ENCODE measurements around the gene ITK.

Gene ITK

GRCh38 chr5:157214415-157214814 lies 33.8 kb downstream of the ITK start:
- DNase-seq (ENCODE audit: low read depth): no peak
- Histone ChIP-seq H3K9ac (ENCODE audit: low read length) (no peak overlapping the region), H3K36me3 (ENCODE audit: control insufficient read depth, insufficient read depth, low read length, severe bottlenecking) (no peaks in the 10 kb centered on the region), H3K27me3 (replicated peaks; ENCODE audit: control insufficient read depth, insufficient read depth, low read length) (no peaks in the 10 kb centered on the region), H3K9me3 (ENCODE audit: control insufficient read depth, low read length) (no peaks in the 10 kb centered on the region), H3K4me3 (ENCODE audit: low read length) (no peak overlapping the region), H3K4me1 (ENCODE audit: control insufficient read depth, insufficient read depth, low read length) (peaks cover 33% of the 10 kb centered on the region)

- Histone ChIP-seq H3K4me3 (ENCODE audit: low read length) (no peak overlapping the region), H3K9me3 (ENCODE audit: control insufficient read depth, low read length) (no peaks in the 10 kb centered on the region), H3K27me3 (replicated peaks; ENCODE audit: control insufficient read depth, insufficient read depth, low read length) (no peaks in the 10 kb centered on the region), H3K36me3 (ENCODE audit: control insufficient read depth, insufficient read depth, low read length, severe bottlenecking) (no peaks in the 10 kb centered on the region), H3K9ac (ENCODE audit: low read length) (no peak overlapping the region), H3K4me1 (ENCODE audit: control insufficient read depth, insufficient read depth, low read length) (peaks cover 33% of the 10 kb centered on the region)
- DNase-seq (ENCODE audit: low read depth): no peak
Measured at GRCh38 chr5:157214861-157215513, 34.3 kb downstream of the ITK start.

GRCh38 chr5:157215514-157216167 lies 35.0 kb downstream of the ITK start:
- no peaks in the 10 kb centered on the region for H3K9me3 ChIP-seq (ENCODE audit: control insufficient read depth, low read length)
- no peaks in the 10 kb centered on the region for H3K36me3 ChIP-seq (ENCODE audit: control insufficient read depth, insufficient read depth, low read length, severe bottlenecking)
- no peak overlapping the region for H3K4me3 ChIP-seq (ENCODE audit: low read length)
- H3K27me3 ChIP-seq (replicated peaks; ENCODE audit: control insufficient read depth, insufficient read depth, low read length): no peaks in the 10 kb centered on the region
- H3K9ac ChIP-seq (ENCODE audit: low read length): no peak overlapping the region
- peaks cover 30% of the 10 kb centered on the region for H3K4me1 ChIP-seq (ENCODE audit: control insufficient read depth, insufficient read depth, low read length)
- no peak for DNase-seq (ENCODE audit: low read depth)

GRCh38 chr5:157216391-157217142 lies 35.9 kb downstream of the ITK start:
- Histone ChIP-seq H3K27me3 (replicated peaks; ENCODE audit: control insufficient read depth, insufficient read depth, low read length) (no peaks in the 10 kb centered on the region), H3K4me3 (ENCODE audit: low read length) (no peak overlapping the region), H3K9me3 (ENCODE audit: control insufficient read depth, low read length) (no peaks in the 10 kb centered on the region), H3K9ac (ENCODE audit: low read length) (no peak overlapping the region), H3K4me1 (ENCODE audit: control insufficient read depth, insufficient read depth, low read length) (peaks cover 22% of the 10 kb centered on the region), H3K36me3 (ENCODE audit: control insufficient read depth, insufficient read depth, low read length, severe bottlenecking) (no peaks in the 10 kb centered on the region)
- no peak for DNase-seq (ENCODE audit: low read depth)

DNA sequence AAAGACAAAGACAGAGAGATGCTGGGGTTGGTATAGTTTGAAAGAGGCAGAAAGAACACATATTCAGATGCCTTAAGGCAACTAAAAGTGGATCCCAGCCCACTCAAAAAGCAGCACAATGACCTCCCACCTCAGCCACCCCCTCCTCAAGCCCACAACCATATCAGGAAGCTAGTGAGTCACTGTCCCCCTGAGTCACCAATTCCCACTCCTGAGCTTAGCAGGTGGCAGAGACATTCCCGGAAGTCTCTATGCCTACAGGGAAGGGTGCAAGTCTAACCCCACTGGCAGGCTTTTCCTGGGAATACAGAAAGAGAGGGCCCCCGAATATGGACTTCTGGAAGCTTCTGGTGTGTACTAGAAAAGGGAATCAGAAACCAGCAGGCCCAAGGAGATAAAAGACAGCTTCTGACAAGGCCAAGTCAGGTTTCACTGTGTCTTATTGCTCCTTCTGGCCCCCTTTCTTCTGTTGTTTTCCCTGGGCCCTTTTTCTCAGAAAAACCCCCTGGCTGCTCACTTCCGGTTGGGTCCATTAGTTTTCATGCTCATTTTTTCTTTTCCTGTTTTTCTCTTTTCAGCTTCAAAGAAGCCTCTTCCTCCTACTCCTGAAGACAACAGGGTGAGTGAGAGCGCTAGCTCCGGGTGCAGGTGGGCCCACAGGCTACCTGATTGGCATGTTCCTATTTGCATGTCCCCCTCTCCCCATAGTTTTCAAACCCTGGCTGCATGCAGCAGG lies 36.8 kb downstream of the ITK start:
- no peak for DNase-seq (ENCODE audit: low read depth)

GRCh38 chr5:157219491-157220271 lies 39.0 kb downstream of the ITK start:
- Histone ChIP-seq H3K9me3 (ENCODE audit: control insufficient read depth, low read length) (no peaks in the 10 kb centered on the region), H3K36me3 (ENCODE audit: control insufficient read depth, insufficient read depth, low read length, severe bottlenecking) (no peaks in the 10 kb centered on the region), H3K4me1 (ENCODE audit: control insufficient read depth, insufficient read depth, low read length) (peaks cover 20% of the 10 kb centered on the region), H3K9ac (ENCODE audit: low read length) (no peak overlapping the region), H3K4me3 (ENCODE audit: low read length) (no peak overlapping the region), H3K27me3 (replicated peaks; ENCODE audit: control insufficient read depth, insufficient read depth, low read length) (no peaks in the 10 kb centered on the region)
- peak; percentile 32 for DNase-seq (ENCODE audit: low read depth)

More for the DNA sequence above, 36.8 kb downstream of the ITK start:
- Histone ChIP-seq H3K9ac (ENCODE audit: low read length) (no peak overlapping the region), H3K4me1 (ENCODE audit: control insufficient read depth, insufficient read depth, low read length) (peaks cover 20% of the 10 kb centered on the region), H3K4me3 (ENCODE audit: low read length) (no peak overlapping the region), H3K27me3 (replicated peaks; ENCODE audit: control insufficient read depth, insufficient read depth, low read length) (no peaks in the 10 kb centered on the region), H3K9me3 (ENCODE audit: control insufficient read depth, low read length) (no peaks in the 10 kb centered on the region), H3K36me3 (ENCODE audit: control insufficient read depth, insufficient read depth, low read length, severe bottlenecking) (no peaks in the 10 kb centered on the region)

- H3K36me3 ChIP-seq (ENCODE audit: control insufficient read depth, insufficient read depth, low read length, severe bottlenecking): no peaks in the 10 kb centered on the region
Measured at GRCh38 chr5:157221959-157222358, 41.3 kb downstream of the ITK start.

DNA sequence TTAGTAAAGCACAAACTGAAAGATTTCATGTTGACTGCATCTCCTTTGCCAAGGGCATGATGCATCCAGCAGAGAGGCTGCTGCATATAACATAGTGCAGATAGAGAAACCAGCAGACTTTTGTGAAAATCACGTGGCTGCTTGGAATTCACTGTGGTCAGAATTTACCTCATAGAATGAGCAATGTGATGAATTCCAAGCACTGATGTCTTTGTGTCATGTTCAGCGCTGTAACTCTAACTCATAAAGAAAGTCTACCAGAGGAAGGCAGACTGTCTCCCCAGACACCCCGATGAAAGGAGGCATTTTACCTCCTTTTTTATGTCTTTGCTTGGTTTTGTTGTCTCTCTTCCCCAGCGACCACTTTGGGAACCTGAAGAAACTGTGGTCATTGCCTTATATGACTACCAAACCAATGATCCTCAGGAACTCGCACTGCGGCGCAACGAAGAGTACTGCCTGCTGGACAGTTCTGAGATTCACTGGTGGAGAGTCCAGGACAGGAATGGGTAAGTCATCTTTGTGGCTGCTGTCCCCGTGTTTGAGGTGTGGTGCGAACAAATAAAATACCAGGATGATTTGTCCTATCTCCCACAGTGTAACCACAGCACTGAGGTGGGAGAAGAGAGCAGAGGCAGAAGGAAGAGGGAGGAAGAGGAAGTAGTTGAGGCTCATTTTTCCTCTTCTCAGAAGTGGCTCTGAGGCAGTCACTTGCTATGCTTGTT lies 42.0 kb downstream of the ITK start:
- H3K9me3 ChIP-seq (ENCODE audit: control insufficient read depth, low read length): no peaks in the 10 kb centered on the region
- H3K27me3 ChIP-seq (replicated peaks; ENCODE audit: control insufficient read depth, insufficient read depth, low read length): no peaks in the 10 kb centered on the region
- peak; percentile 27 for DNase-seq (ENCODE audit: low read depth)
- H3K36me3 ChIP-seq (ENCODE audit: control insufficient read depth, insufficient read depth, low read length, severe bottlenecking): no peaks in the 10 kb centered on the region
- no peak overlapping the region for H3K9ac ChIP-seq (ENCODE audit: low read length)
- no peak overlapping the region for H3K4me3 ChIP-seq (ENCODE audit: low read length)
- H3K4me1 ChIP-seq (ENCODE audit: control insufficient read depth, insufficient read depth, low read length): peaks cover 11% of the 10 kb centered on the region

More at GRCh38 chr5:157221959-157222358, 41.3 kb downstream of the ITK start:
- H3K9ac ChIP-seq (ENCODE audit: low read length): no peak overlapping the region
- H3K9me3 ChIP-seq (ENCODE audit: control insufficient read depth, low read length): no peaks in the 10 kb centered on the region
- H3K27me3 ChIP-seq (replicated peaks; ENCODE audit: control insufficient read depth, insufficient read depth, low read length): no peaks in the 10 kb centered on the region
- H3K4me1 ChIP-seq (ENCODE audit: control insufficient read depth, insufficient read depth, low read length): peaks cover 11% of the 10 kb centered on the region
- no peak for DNase-seq (ENCODE audit: low read depth)
- no peak overlapping the region for H3K4me3 ChIP-seq (ENCODE audit: low read length)

DNA sequence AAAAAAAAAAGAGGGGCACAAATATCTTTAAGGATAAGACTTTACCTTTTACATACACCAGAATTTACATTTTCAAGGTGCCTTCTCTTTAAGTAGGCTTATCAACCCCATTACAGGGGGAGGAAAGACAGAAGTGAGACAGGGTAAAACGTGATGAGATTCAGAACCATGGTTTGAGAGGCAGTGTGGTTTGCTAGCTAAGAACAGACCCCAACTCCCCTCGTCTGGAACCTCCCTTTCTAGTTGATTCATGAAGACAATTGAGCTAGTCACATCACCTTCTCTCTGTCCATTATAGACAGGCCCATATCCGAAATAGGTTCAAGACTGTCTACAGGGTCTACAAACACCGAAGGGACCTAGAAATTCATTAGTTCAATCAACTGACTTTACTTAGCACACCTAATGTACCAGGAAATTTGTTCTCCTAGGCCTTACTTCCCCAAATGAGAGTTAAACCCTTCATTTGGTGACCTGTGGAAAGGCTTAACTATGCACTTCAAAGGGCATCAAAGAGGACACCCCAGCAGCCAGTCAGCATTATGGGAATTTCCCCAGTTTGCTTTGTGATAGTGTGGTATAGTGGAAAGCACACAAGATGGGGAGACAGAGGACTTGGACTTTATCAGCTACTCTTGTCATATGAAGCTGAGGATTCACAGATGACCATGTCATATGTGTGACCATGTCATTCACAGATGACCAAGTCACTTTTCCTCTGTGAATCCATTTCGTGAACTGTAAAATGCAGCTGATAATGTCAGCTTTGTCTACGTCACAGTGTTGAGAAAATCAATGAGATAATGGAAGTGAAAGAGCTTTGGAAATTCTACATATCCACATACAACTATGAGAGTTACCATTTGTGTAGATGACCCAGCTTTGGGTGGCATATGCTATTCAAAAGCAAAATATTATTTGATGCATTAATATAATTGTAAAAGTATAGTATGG lies 45.1 kb downstream of the ITK start:
- no peak overlapping the region for H3K9ac ChIP-seq (ENCODE audit: low read length)
- no peaks in the 10 kb centered on the region for H3K27me3 ChIP-seq (replicated peaks; ENCODE audit: control insufficient read depth, insufficient read depth, low read length)
- no peak overlapping the region for H3K4me3 ChIP-seq (ENCODE audit: low read length)
- no peak for DNase-seq (ENCODE audit: low read depth)
- no peaks in the 10 kb centered on the region for H3K36me3 ChIP-seq (ENCODE audit: control insufficient read depth, insufficient read depth, low read length, severe bottlenecking)
- H3K9me3 ChIP-seq (ENCODE audit: control insufficient read depth, low read length): no peaks in the 10 kb centered on the region
- H3K4me1 ChIP-seq (ENCODE audit: control insufficient read depth, insufficient read depth, low read length): no peaks in the 10 kb centered on the region
